Spleen (tissue), 7 donors: ENCODE data around the gene FAM50A.

Experiments used
- POLR2A ChIP-seq, 3 donors: fragments of 450-650 bp; IDR thresholded peaks; one replicate each; pipeline ENCODE4 v1.5.1; 2017; ENCODE audit warnings: antibody characterized with exemption in 3 of 3, mild to moderate bottlenecking in 1 of 3
- TF ChIP-seq, protein P1 (sequence below), 11 experiments: fragments of 200-600 bp in 7 of 11; fragments of 450-650 bp in 4 of 11; sonication (generic) in 4 of 11; IDR thresholded peaks in 8 of 11; conservative IDR thresholded peaks in 3 of 11; 1 replicate in 7 of 11; 2 replicates in 4 of 11; pipeline versions ENCODE4 v1.4.0 to v1.8.0; 2016 to 2021; ENCODE audit warnings: antibody characterized with exemption in 11 of 11, inconsistent platforms in 4 of 11, mild to moderate bottlenecking in 1 of 11
- donor health status: DM: no; HTN: no; CAD: no; lungs with moderate emphysema.
- donor health status: DM: no; HTN: no; CAD: no.
- donor health status: DM: no; HTN: no; CAD: no.

GRCh38 chrX:154435171-154435733, 8.7 kb upstream of the FAM50A start:
- TF ChIP-seq POLR2A (IDR thresholded peaks at IDR 0.05): no peak
- TF ChIP-seq, protein P1, sequence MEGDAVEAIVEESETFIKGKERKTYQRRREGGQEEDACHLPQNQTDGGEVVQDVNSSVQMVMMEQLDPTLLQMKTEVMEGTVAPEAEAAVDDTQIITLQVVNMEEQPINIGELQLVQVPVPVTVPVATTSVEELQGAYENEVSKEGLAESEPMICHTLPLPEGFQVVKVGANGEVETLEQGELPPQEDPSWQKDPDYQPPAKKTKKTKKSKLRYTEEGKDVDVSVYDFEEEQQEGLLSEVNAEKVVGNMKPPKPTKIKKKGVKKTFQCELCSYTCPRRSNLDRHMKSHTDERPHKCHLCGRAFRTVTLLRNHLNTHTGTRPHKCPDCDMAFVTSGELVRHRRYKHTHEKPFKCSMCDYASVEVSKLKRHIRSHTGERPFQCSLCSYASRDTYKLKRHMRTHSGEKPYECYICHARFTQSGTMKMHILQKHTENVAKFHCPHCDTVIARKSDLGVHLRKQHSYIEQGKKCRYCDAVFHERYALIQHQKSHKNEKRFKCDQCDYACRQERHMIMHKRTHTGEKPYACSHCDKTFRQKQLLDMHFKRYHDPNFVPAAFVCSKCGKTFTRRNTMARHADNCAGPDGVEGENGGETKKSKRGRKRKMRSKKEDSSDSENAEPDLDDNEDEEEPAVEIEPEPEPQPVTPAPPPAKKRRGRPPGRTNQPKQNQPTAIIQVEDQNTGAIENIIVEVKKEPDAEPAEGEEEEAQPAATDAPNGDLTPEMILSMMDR (IDR thresholded peaks at IDR 0.05 in 8 of 11, conservative IDR thresholded peaks at IDR 0.05 in 3 of 11): no peak
